GM19351 (cell line): ENCODE data around the gene PROSER3.
"Not testable (repeated sequence)": the region's sequence is repeated elsewhere in the genome, so short reads cannot be mapped to it uniquely, and the experiment has no call there.

Source experiments
- ATAC-seq: cut with Tn5 transposase; IDR thresholded peaks from one replicate; pipeline ENCODE4 v1.9.1; 2021; ENCODE audit warnings: mild to moderate bottlenecking, moderate library complexity; ENCODE audit not compliant: unreplicated experiment

Gene PROSER3

GRCh38 chr19:35789978-35790944 is 32.3 kb downstream of the PROSER3 start:
- ATAC-seq = no peak

GRCh38 chr19:35790981-35791813 is 33.2 kb downstream of the PROSER3 start:
- ATAC-seq = no peak

- no peak for ATAC-seq
Measured at GRCh38 chr19:35791814-35792279, 33.9 kb downstream of the PROSER3 start.

- no peak for ATAC-seq
Measured at GRCh38 chr19:35792312-35792711, 34.3 kb downstream of the PROSER3 start.

- no peak for ATAC-seq
Measured at GRCh38 chr19:35792888-35793287, 34.9 kb downstream of the PROSER3 start.

- no peak for ATAC-seq
Measured at GRCh38 chr19:35793381-35794165, 35.6 kb downstream of the PROSER3 start.

- not testable (repeated sequence) for ATAC-seq
Measured at GRCh38 chr19:35795564-35795963, 37.6 kb downstream of the PROSER3 start.

- ATAC-seq = no peak
Measured at GRCh38 chr19:35796645-35797542, 38.9 kb downstream of the PROSER3 start.

GRCh38 chr19:35797663-35798062 is 39.7 kb downstream of the PROSER3 start:
- ATAC-seq = no peak

- no peak for ATAC-seq
Measured at GRCh38 chr19:35801828-35802227, 43.9 kb downstream of the PROSER3 start.

- ATAC-seq = no peak
Measured at GRCh38 chr19:35805526-35806102, 47.6 kb downstream of the PROSER3 start.

- no peak for ATAC-seq
Measured at GRCh38 chr19:35806597-35806996, 48.6 kb downstream of the PROSER3 start.

- no peak for ATAC-seq
Measured at GRCh38 chr19:35807633-35808032, 49.7 kb downstream of the PROSER3 start.

- no peak for ATAC-seq
Measured at GRCh38 chr19:35811317-35812219, 53.6 kb downstream of the PROSER3 start.

GRCh38 chr19:35812220-35813042 is 54.5 kb downstream of the PROSER3 start, which contains the start of gene PRODH2:
Gene PRODH2 (minus strand): TSS chr19:35812845. CDS start chr19:35812805, 40 bp downstream.
- no peak for ATAC-seq

- no peak for ATAC-seq
Measured at GRCh38 chr19:35813043-35813890, 55.3 kb downstream of the PROSER3 start.
